Measurements from ENCODE around the gene PSMB1. TPM values are rescaled to one million over a fixed set of nuclear protein-coding genes. Genes with fewer than 3 reads are reported as not detected.

PSMB1 gene
- total RNA-seq (10 to 100 TPM; 37.9 to 73.3 (median 61.3) TPM), polyA plus RNA-seq (100 to 1,000 TPM; 102 to 174 TPM)

GRCh38 chr6:170552765-170553533, at the start of gene PSMB1:
PSMB1 (minus strand) TSS chr6:170553307; CDS start chr6:170553242, 65 bp downstream.
- FAIRE-seq, result no peak
- intact Hi-C loops (cut with DNase I), result no loop called here

GRCh38 chr6:170597278-170597677, 44.2 kb upstream of the PSMB1 start:
- intact Hi-C loops (cut with DNase I), result no loop called here

More at GRCh38 chr6:170552765-170553533, at the start of gene PSMB1:
- ATAC-seq (peak; percentile 85 to 94 (median 88)), DNase-seq (peak; percentile 87 to 96 (median 90))
- Histone ChIP-seq H3K36me3 (peaks cover 0 to 4% (median 3%) of the 10 kb centered on the region in 3 donors), H3K4me1 (peaks cover 16 to 38% (median 37%) of the 10 kb centered on the region in 3 donors), H3K27ac (peak within 1 kb of the TSS; percentile 75 to 94 (median 88)), H3K27me3 (no peaks in the 10 kb centered on the region), H3K4me3 (peak within 1 kb of the TSS; percentile 77 to 96 (median 92)), H3K9me3 (no peaks in the 10 kb centered on the region)
- TF ChIP-seq, protein P1, sequence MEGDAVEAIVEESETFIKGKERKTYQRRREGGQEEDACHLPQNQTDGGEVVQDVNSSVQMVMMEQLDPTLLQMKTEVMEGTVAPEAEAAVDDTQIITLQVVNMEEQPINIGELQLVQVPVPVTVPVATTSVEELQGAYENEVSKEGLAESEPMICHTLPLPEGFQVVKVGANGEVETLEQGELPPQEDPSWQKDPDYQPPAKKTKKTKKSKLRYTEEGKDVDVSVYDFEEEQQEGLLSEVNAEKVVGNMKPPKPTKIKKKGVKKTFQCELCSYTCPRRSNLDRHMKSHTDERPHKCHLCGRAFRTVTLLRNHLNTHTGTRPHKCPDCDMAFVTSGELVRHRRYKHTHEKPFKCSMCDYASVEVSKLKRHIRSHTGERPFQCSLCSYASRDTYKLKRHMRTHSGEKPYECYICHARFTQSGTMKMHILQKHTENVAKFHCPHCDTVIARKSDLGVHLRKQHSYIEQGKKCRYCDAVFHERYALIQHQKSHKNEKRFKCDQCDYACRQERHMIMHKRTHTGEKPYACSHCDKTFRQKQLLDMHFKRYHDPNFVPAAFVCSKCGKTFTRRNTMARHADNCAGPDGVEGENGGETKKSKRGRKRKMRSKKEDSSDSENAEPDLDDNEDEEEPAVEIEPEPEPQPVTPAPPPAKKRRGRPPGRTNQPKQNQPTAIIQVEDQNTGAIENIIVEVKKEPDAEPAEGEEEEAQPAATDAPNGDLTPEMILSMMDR (IDR thresholded peaks at IDR 0.05), result no peak
- 0 to 1% methylated on average over 41 of the region's 41 CpGs for WGBS, 2 donors

DNA sequence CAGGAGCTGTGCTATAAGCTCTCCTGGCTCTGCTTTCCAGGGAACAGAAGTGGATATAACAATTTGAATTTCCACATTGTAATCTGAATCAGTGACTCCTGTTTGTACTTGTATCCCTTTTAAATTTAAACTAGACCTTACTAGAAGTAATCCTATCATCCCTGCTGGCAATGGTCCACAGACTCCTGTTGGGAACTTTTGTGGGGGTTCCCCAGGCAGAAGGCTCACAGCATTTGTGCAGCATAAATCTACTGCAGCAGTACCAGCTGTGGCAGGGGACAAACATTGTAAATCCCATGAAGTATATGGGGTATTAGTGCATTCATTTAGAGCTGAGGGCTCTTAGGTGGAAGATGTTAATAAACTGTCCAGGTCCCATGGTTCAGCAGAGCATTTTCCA, 43.3 kb upstream of the PSMB1 start:
- Histone ChIP-seq H3K36me3 (no peaks in the 10 kb centered on the region), H3K27me3 (no peaks in the 10 kb centered on the region), H3K4me3 (no peak overlapping the region), H3K27ac (no peak overlapping the region), H3K9me3 (no peaks in the 10 kb centered on the region), H3K4me1 (no peaks in the 10 kb centered on the region)
- TF ChIP-seq, protein P1 (IDR thresholded peaks at IDR 0.05), result no peak
- DNase-seq (no peak), ATAC-seq (no peak), FAIRE-seq (no peak)
- intact Hi-C loops (cut with DNase I), result no loop called here

More at GRCh38 chr6:170597278-170597677, 44.2 kb upstream of the PSMB1 start:
- no peaks in the 10 kb centered on the region for H3K36me3 ChIP-seq
- no peak for ATAC-seq
- no peak for DNase-seq
- H3K27ac ChIP-seq, result no peak overlapping the region
- no peaks in the 10 kb centered on the region for H3K4me1 ChIP-seq
- TF ChIP-seq, protein P1 (IDR thresholded peaks at IDR 0.05), result no peak
- no peak overlapping the region for H3K4me3 ChIP-seq
- no peaks in the 10 kb centered on the region for H3K27me3 ChIP-seq
- H3K9me3 ChIP-seq, result no peaks in the 10 kb centered on the region
- no peak for FAIRE-seq

- DNase-seq, result no peak
- Histone ChIP-seq H3K9me3 (no peaks in the 10 kb centered on the region), H3K36me3 (no peaks in the 10 kb centered on the region), H3K27me3 (no peaks in the 10 kb centered on the region), H3K4me3 (no peak overlapping the region), H3K27ac (no peak overlapping the region), H3K4me1 (peaks cover 0 to under 1% (median 0%) of the 10 kb centered on the region in 3 donors)
- FAIRE-seq, result no peak
- intact Hi-C loops (cut with DNase I), result no loop called here
- 72 to 75% methylated on average over 1 of the region's 1 CpG for WGBS, 2 donors
- TF ChIP-seq, protein P1 (IDR thresholded peaks at IDR 0.05), result no peak
- ATAC-seq, result no peak
Measured at GRCh38 chr6:170590725-170591124, 37.6 kb upstream of the PSMB1 start.

GRCh38 chr6:170584954-170585498, 31.9 kb upstream of the PSMB1 start:
- ATAC-seq (peak; percentile 6 to 57 (median 10)), DNase-seq (no peak), FAIRE-seq (no peak)
- peaks cover 5 to 13% (median 7%) of the 10 kb centered on the region in 3 donors for H3K4me1 ChIP-seq
- 1 to 2% methylated on average over 6 of the region's 6 CpGs for WGBS, 2 donors
- H3K9me3 ChIP-seq, result no peaks in the 10 kb centered on the region
- H3K27ac ChIP-seq, result peak overlapping the region; percentile 66 to 77 (median 70)
- H3K36me3 ChIP-seq, result no peaks in the 10 kb centered on the region
- H3K27me3 ChIP-seq, result no peaks in the 10 kb centered on the region
- intact Hi-C loops (cut with DNase I), result no loop called here
- H3K4me3 ChIP-seq, result peak overlapping the region; percentile 59 to 95 (median 87)
- TF ChIP-seq, protein P1 (IDR thresholded peaks at IDR 0.05), result no peak

Measured in pancreas (tissue), 10 donors.